Stimulated activated CD4-positive, alpha-beta T cell treated with anti-CD3 and anti-CD28 coated beads, Interleukin-1b, Interleukin-23, amount 100 ng/mL, for 4 hours (primary cell): ENCODE results near the gene PSAPL1.

ENCODE experiments used
- DNase-seq, 2 donors: peaks; one replicate each; pipeline ENCODE4 v3.0.0-alpha.2; 2020; ENCODE audit warnings: low read depth in 2 of 2

PSAPL1 gene

DNA sequence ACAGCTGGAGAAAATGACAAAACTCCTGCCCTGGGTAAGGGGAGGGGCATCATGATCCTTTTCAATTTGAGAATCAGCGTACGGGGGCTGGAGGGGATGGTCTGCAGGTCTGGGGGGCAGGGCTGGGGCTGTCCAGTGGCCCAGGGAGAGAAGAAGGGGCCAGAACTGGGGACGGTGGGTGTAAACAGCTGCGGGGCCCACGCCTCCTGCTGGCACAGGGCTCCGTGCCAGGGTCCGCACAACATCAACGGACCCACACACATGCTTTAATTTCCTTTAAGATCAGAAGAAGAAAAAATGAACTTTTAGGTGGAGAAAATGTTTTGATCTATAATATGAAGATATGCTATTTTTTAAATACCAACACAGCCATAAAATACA, 52.1 kb downstream of the PSAPL1 start:
- DNase-seq, result no peak

DNA sequence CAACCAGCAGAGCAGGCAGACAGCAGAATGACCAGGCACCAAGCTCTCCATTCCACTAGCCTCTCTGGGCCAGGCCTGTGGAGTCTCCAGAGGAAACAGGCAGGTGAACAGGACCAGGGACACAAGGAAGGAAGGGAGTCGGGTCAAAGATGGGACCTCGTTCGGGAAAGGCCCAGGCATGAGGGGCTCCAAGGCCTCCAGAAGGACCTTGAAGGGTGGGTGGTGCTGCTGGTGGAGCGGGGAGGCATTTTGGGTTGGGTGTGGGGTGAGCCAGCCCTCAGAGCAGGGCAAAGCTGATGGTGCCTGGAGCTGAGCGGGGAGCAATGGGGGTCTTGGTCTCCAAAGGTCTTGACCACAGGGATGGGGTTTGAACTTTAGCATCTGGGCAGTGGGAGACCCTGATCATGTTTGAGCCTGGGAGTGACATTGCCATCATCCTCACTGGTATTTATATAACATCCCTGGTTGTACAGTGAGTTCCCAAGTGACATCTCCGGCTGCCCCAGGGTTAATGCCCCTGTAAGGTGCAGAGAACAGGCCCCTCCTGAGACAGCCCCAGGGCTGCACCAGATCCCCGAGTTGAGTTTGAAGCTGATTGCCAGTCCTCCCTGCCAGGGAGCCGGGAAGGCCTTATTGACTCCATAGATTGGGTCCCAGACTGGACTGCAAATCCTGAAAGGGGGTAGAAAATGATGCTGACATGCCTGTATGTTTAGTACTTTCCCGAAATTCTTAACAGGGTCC, 52.7 kb downstream of the PSAPL1 start:
- DNase-seq, result no peak

DNA sequence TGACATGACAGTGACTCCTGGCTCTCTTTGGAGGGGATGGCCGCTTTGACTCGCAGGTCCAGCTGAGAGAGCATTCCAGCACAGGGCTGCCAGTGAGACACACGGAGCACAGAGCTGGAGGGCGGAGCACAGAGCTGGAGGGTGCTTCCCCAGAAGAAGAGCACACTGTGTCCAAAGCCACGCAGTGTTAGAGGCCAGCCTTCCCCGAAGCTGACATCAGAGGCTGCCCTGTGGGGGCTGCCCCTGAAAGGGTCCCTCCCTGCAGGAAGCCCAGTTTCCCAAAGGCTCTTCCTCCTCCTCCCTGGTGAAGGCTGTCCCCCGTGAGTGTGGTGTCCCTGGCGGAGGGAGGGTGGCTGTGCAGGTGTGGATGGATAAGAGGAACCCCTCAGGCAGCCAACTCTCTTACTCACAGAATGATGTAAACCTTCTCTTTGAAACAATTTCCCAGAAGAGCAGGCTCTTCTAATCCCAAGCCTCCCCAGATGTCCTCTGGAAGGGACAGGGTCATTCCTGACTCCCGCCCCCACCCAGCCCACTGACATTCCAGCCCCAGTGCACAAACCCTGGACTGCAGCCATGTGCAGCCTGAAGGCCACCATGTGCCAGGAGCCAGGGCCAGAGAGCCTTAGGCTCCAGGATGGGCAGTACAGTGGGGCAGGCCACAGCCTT, 53.4 kb downstream of the PSAPL1 start:
- DNase-seq, result no peak
